ENCODE data around the gene ACOXL.

The ACOXL gene

DNA sequence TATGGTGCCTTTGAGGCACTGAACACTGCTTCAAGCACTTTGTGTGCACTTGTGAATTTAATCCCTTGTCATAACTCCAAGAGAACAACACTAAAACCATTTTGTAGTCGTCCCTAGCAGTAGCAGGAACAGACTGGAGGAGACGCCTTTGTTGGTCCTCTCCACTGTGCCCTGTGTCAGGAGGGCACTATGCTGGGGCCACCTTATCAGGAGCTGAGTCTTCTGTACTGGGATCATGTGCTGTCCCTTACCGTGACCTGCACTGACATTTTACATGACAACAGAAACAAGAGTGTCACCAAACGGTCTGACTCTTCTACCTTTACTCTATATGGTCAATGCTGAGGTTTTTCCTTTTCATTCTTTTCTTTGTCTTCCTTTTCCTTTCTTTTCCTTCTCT is 62.0 kb downstream of the ACOXL start:
- FAIRE-seq (no peak), DNase-seq (ENCODE audit: insufficient read length, low spot score) (no peak)
- TF ChIP-seq, protein P1, sequence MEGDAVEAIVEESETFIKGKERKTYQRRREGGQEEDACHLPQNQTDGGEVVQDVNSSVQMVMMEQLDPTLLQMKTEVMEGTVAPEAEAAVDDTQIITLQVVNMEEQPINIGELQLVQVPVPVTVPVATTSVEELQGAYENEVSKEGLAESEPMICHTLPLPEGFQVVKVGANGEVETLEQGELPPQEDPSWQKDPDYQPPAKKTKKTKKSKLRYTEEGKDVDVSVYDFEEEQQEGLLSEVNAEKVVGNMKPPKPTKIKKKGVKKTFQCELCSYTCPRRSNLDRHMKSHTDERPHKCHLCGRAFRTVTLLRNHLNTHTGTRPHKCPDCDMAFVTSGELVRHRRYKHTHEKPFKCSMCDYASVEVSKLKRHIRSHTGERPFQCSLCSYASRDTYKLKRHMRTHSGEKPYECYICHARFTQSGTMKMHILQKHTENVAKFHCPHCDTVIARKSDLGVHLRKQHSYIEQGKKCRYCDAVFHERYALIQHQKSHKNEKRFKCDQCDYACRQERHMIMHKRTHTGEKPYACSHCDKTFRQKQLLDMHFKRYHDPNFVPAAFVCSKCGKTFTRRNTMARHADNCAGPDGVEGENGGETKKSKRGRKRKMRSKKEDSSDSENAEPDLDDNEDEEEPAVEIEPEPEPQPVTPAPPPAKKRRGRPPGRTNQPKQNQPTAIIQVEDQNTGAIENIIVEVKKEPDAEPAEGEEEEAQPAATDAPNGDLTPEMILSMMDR (IDR thresholded peaks at IDR 0.05; ENCODE audit: insufficient read depth, missing control alignments): no peak

GRCh38 chr2:110794951-110795350 is 62.6 kb downstream of the ACOXL start:
- TF ChIP-seq, protein P1 (IDR thresholded peaks at IDR 0.05; ENCODE audit: insufficient read depth, missing control alignments): no peak
- DNase-seq (ENCODE audit: insufficient read length, low spot score): no peak
- no peak for FAIRE-seq

DNA sequence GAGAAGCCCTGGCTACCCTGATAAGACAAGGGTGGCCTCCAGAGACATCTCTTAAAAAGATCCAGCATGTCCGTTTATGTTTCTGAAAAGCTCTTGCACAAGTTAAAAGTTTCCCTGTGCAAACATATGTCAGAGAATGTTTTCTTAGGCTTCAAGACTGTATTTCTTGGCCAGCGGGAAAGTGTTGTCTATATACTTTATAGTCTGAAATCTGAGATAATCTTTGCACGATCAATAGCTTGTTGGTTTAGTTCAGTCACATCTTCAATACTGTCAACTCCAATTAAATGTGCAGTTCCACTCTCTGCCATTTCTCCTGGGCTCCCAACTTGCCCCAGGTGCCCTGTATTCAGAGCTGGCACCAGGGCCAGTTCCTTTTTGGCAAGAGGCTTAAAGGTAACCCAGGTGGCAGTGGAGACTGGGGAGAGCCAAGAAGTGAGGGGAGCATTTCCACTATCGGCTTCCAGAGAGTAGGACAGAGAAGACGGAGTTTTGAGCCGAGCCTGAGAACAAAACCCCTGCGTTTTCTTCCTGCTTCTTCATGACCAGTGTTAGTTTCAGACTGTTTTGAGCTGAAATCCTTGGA is 64.4 kb downstream of the ACOXL start:
- DNase-seq (ENCODE audit: insufficient read length, low spot score) (no peak), FAIRE-seq (no peak)
- TF ChIP-seq, protein P1 (IDR thresholded peaks at IDR 0.05; ENCODE audit: insufficient read depth, missing control alignments): no peak

DNA sequence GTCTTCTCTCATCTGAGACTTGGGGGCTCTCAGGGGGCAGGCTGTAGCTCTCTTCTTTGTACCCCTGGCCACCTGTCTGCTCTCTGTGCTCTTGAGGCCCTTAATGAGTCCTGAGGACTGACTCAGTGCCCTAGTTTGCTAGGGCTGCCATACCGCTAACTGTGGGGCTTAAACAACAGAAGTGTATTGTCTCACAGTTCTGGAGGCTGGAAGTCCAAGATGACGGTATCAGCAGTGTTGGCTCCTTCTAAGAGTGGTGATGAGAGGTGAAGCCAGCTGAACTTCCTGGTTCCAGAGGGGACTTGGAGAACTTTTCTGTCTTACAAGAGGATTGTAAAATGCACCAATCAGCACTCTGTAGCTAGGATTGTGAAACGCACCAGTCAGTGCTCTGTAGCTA is 67.0 kb downstream of the ACOXL start:
- FAIRE-seq (no peak), DNase-seq (ENCODE audit: insufficient read length, low spot score) (no peak)
- TF ChIP-seq, protein P1 (IDR thresholded peaks at IDR 0.05; ENCODE audit: insufficient read depth, missing control alignments): no peak

DNA sequence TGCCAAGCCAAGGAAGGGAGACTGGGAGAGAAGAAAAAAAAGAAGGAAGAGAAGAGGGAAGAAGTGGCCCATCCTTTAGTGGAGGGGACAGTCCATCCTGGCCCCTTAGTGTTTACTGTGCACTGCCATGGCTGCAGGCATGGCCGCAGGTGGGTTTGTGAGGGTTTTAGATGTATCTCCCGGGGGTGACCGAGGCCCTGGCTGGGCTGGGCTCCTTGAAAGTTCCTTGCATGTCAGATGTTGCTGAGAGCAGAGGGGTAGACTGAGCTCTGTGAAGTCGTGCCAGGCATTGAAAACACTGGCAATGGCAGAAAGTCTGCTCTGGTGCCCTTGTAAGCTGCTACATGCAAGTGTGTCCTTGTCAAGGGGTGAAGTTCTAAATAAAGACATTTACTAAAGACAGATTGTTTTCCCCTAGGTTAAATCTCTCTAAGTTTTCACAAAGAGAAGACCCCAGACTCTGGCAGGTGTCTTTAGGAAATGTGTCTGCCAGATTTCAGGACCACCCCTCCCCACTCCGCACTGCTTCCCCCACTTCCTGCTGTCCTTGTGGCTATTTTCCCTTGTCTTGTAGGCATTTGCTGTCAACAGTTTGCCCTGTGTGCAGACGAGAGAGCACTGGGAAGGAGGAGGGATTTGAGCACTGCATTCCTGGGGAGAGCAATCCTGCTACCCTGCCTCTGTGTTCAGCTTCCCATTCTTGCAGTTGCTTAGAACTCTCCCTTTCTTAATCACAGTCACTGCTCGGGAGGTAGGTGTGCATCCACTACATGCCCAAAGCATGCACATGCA is 68.4 kb downstream of the ACOXL start:
- TF ChIP-seq, protein P1 (IDR thresholded peaks at IDR 0.05; ENCODE audit: insufficient read depth, missing control alignments): no peak
- FAIRE-seq (no peak), DNase-seq (ENCODE audit: insufficient read length, low spot score) (no peak)

DNA sequence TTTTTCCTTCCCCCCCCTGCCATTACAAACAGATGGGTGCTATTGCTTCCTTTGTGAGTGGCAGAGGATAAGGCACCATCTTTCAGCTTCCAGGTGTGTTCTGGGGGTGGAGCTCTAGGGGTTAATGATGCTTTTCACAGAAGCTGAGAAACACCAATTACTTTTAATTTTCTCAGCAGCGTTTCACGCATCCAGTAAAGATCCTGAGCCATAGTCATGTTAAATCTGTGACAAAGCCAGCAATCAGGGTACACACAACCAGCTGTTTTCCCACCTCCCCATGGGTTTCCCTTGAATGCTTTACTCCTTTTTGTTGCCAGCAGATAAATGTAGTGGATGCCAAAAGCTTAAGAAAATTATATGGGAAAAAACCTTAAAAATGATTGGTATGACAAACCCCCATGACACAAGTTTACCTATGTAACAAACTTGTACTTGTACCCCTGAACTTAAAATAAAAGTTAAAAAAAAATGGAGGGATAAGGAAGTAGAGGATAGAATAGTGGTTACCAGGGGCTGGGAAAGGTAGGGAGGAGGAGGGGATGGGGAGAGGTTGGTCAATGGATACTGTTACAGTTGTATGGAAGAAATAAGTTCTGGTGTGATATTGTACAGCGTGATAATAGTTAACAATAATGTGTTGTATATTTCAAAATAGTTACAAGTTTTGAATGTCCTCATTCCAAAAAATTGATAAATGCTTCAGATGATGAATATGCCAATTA is 70.0 kb downstream of the ACOXL start:
- TF ChIP-seq, protein P1 (IDR thresholded peaks at IDR 0.05; ENCODE audit: insufficient read depth, missing control alignments): no peak
- no peak for FAIRE-seq
- no peak for DNase-seq (ENCODE audit: insufficient read length, low spot score)
